ENCODE results near the gene IL36RN.
"Not testable (repeated sequence)": the region's sequence is repeated elsewhere in the genome, so short reads cannot be mapped to it uniquely, and the experiment has no call there.

IL36RN gene

DNA sequence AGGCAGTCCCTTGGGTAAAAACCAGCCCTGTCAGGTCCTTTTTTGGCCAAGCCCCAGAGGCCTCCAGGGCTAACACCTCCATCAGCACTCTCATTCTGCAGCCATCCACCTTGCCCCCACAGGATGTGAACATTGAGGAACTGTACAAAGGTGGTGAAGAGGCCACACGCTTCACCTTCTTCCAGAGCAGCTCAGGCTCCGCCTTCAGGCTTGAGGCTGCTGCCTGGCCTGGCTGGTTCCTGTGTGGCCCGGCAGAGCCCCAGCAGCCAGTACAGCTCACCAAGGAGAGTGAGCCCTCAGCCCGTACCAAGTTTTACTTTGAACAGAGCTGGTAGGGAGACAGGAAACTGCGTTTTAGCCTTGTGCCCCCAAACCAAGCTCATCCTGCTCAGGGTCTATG, 16.0 kb downstream of the IL36RN start:
- DNase-seq (ENCODE audit: low spot score): no peak

DNA sequence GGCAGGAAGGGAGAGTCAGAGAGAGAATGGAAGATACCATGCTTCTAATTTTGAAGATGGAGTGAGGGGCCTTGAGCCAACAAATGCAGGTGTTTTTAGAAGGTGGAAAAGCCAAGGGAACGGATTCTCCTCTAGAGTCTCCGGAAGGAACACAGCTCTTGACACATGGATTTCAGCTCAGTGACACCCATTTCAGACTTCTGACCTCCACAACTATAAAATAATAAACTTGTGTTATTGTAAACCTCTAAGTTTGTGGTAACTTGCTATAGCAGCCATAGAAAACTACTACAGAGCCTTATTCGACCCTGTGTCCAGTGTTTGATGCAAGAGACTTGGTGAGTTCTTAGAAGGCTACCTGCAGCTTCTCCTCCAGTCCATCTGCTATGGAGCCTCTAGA, 16.6 kb downstream of the IL36RN start:
- no peak for DNase-seq (ENCODE audit: low spot score)

DNA sequence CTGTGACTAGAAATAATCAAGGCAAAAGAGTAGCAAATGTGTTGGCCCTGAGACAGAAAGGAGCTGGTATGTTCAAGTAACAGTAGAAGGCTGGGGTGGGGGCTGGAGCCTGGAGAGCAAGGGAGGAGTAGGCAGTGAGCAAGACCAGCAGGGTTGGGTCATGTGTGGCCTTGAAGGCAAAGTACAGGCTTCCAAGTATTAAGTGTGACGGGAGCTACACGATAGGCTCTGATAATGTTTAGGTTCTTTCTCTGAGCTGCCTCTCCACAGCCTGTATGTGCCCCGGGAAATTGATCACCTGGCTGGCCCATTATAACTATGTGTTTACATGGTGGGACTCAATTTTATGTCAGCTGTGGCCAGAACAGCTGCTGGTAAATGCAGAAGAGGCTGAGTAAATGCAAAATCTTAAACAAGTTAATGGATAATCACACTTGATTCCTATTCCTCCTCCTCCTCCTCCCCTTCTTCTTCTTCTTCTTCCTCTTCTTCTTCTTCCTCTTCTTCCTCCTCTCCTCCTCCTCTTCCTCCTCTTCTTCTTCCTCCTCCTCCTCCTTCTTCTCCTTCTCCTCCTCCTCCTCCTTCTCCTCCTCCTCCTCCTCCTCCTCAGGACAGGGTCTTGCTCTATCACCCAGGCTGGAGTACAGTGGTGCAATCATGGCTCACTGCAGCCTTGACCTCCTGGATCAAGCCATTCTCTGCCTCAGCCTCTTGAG, 18.1 kb downstream of the IL36RN start:
- no peak for DNase-seq (ENCODE audit: low spot score)

DNA sequence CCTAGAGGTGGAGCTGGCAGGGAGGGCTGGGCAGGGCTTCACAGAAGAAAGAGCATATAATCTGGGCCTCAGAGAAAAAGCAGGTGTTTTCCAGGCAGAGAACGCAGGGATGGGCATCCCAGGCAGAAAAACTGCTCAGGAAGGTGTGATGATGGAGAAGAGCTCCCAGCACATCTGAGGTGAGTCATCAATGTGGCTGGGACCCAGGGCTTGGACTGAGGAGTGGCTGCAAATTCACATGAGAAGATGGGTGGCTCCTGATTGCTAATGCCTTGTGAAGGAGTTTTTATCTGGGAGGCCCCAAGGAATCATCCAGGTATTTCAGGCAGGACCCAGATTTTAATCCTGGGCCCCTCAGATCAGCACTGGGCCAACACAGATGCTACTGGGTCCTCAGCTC, 18.9 kb downstream of the IL36RN start:
- DNase-seq (ENCODE audit: low spot score): no peak

DNA sequence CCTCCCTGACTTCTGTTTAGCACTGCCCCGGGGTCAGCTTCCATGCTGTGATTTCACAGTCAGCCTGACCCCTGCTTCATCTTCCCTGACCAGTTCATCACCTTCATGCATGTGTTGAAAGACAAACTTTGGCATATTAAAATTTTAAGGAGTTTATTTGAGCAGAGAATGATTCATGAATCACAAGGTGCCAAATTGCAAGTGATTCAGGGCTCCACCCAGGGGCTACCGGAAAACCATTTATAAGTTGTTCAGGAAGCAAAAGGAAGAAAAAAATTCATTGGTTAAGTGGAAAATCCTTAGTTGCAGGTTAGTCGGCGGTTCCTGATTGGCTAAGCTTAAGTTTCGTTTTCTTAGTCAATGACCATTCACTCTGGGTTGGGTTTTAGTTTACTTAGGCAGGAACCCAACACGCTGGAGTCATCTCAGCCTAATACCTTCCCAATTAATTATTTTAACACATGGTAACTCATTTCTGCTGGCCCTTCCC, 19.4 kb downstream of the IL36RN start:
- no peak for DNase-seq (ENCODE audit: low spot score)

DNA sequence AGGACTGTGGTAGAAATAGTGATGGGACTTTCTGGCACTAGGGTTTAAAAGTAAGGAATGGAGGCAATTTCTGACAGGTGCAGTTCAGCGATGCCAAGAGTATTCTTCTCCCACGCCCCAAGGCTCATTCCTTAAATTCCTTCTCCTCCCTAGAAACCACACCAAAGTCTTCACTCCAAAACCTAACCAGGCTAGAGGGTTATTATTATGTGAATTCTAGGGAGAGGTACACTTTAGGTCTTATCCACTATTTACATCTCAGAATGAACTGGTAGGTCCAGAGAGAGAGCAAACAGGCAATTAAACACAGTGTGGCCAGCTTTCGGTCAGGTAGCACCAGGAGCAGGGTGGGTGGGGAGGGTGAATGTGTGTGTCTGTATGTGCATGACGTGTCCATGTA, 20.1 kb downstream of the IL36RN start:
- no peak for DNase-seq (ENCODE audit: low spot score)

DNA sequence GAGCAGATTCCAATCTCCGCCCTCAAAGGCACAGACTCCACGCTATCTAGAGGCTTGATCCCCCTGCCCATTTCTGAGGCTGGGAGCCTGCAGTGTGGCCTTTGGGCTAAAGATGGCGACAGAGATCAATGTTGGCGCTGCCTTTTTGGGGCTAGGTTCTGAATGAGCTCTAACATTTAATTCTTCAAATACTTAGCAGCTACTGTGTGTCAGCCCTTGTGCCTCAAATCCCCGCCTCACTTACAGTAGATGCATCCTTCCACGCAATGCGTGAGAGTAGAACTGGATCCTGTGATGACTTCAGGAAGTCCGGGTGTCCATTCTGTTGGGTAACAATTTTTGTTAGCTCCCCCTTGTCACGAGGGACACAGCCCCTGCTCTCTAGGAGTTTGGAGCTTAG, 21.1 kb downstream of the IL36RN start:
- DNase-seq (ENCODE audit: low spot score): peak; percentile 43

DNA sequence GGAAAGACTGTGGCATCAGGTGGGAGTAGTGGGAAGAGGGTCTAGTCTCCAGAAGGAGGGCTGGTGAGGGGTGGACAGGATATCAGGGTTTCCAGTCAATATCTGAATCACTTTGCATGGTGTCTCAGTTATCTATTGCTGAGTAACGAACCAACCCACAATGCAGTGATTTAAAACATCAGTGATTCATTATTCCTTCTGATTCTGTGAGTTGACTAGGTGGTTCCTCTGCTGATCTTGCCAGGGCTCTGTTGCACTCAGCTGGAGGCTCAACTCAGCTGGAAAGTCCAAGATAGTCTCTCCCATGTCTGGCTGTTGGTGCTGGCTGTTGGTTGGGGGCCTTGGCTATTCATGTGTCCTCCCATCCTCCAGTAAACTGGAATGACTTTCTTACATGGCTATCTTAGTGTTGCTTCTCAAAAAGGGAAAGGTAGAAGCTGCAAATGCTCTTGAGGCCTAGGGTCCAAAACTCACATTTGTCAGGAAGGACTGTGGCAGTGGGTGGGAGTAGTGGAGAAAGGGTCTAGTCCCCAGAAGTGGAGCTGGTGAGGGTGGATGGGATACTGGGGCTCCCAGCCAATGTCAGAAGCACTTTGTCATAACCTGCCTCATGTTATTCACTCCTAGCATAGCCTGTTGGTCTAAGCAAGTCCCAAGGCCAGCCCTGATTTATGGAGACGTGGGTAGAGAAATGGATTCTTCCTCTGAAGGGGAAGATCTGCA, 22.7 kb downstream of the IL36RN start:
- DNase-seq (ENCODE audit: low spot score): no peak

DNA sequence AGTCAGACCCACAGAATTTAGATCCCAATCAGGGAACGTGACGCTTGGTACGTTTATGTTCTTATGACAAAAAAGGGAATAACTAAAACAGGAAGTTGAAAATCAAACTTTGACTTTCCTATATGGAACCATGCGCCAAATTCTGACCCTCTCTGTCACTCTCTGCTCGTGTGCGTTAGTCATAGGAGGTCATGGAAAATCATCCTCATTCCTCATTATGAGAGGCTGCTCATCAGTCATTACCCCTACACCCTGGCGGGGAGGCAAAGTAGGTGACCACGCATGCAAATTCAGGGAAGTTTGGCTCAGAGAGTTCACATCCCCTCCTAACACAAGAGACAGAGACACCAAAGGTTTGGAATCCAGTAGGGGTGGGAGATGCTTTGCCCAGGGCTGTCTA, 24.3 kb downstream of the IL36RN start:
- no peak for DNase-seq (ENCODE audit: low spot score)

DNA sequence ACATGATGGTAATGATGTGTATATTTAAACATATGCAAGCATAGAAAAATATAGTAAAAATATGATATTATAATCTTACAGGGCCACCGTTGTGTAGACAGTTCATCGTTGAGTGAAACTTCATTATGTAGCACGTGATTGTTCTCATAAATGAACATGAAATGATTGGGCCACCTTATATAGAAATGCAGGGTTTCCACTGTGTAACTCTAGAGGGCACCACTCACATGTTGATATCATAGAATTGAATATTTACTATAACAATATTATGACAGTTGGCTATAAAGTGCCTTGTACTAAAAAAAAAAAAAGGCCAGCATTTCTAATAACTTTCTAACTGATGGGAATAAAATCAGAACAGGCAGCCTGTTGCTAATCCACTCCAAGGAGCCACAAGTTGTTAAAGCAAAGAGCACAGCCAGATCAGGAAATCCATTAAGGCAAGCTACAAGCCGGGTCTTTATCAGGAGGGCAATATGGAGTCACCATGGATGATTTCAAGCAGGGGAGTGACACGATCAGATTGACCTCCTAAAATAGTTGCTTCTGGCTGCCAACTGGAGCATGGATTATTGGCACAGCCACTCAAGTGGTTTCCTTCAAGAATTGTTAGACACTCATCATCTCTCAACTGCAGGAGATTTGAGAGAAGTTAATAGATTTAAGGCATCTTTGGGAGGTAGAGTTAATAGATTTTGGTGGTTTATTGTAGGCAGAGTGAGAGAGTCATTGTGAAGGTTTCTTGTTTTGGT, 25.4 kb downstream of the IL36RN start:
- DNase-seq (ENCODE audit: low spot score): peak; percentile 44

DNA sequence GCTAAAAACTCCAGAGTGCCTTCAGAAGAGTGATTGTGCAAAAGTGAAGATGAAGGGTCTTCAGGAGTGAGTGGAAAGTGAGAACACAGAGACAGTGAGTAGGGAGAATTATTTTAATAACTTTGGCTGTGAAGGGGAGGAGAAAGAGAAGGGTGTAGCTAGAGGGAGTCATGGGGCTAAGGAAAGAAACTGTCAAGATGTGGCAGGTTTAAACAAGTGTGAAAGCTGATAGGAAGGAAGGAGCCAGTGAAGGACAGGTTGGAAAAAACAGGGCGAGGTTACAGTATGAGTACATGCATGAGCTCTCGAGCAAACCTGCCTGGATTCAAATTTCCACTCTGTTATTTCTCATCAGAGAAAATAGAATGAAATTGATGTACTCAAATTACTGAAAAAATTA, 26.5 kb downstream of the IL36RN start:
- no peak for DNase-seq (ENCODE audit: low spot score)

DNA sequence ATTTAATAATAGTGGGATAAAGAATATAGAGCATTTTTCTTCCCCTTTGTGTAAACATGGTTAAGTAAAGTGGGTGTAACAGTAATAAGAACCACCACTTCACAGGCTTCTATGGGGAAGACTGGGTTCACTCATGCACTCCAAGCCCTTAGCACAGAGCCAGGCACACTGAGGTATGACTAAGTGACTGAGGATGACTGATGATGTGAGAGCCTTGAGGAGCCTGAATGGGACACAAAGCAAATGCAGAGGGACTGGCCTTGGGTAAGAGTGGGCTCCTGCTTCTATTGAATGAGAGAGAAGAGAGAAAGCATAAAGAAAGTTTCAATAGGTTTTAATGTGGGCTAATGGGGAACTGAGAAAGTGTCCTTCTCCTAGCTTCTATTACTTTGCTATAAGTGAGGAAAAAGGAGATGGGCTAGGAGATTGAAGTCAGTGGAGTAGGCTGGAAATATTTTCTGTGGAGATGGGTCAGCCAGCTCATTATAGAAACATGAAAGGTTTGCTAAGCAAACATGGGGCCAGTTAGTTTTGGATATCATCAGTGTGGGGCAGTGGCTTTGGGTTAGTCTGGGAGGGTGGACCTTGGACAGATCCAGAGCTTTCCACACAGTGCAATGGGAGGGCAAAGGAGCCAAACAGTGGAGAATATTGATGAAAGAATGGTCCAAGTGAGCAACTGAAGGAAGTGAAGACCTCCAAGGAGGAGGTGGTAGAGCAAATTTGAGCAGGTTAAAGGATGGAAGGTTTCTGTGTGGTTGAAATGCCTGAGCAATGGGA, 29.4 kb downstream of the IL36RN start:
- DNase-seq (ENCODE audit: low spot score): no peak

DNA sequence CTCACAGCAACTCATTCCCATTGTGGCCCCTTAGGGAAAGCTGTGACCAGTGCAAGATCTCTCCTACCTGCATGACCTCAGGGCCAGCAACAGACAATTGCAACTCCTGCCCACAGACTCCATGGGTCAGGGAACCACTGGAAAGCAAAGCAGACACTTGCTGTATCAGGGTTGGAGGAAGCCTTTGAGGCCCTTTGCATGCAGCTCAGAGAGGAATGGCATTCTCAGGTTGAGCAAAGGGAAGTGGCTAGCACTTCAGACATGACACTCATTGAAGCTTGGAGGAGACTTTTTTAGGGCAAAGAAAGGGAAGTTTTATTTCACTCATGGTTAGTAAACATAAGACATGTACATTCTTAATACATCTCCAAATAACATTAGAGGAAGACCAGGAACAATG, 30.9 kb downstream of the IL36RN start:
- no peak for DNase-seq (ENCODE audit: low spot score)

DNA sequence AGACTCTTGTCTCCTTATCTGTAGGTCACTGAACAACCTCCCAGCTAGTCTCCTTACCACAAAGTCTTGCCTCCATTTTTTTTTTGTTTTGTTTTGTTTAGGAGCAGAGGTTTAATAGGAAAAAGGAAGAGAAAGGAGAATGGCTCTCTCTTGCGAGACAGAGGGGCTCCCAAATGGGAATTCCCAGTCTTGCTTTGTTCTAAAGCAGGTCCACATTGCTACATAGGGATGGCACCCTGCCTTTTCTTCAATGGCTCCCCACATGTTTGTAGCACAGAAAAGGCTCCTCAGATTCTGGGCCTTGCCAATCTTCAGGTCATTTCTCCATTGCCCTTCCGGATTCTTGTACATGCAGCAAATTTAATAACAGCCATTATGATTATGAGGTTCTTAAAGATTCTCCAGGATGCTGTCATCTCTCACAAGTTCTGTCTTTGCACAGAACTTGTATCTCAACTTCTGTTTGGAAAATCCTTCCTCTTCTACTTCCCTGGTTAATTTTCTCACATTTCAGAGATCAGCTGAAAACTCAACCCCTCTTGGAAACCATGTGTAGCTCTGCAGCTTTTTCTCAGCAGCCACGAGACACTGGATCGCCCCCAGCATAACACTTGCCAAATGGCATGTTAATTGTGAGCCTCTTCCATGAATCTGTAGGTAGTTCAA, 32.4 kb downstream of the IL36RN start:
- DNase-seq (ENCODE audit: low spot score): no peak

DNA sequence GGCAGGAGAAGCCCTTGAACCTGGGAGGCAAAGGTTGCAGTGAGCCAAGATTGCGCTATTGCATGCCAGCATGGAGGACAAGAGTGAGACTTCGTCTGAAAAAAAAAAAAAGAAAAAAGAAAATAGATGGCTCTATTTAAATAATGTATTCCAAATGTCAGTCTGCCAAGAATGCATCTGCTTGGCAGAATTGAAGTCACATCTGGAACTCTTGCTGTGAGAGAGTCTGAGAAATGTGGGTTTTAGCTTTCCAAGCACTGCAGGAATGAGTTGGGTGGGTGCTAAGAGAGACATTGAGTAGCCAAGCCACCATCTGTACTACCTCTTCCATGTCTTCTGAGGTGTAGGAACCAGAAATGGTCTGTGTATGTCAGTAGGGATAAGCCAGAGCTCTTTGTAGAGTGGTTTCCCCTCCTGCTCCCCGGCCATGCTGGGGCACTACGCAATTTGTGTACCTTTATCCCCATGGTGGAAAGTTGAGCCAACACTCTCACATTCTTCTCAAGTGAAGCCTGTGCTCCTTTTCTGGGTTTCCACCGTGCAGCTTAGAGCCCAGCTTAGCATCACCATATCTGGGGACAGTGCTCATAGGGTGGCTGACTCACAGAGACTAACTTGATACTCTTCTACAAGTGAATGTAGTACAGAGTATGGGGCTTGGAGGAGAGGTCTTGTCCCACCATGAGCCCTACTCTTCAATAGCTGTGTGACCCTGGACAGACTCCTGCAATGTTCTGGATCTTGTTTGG, 34.0 kb downstream of the IL36RN start:
- DNase-seq (ENCODE audit: low spot score): no peak

DNA sequence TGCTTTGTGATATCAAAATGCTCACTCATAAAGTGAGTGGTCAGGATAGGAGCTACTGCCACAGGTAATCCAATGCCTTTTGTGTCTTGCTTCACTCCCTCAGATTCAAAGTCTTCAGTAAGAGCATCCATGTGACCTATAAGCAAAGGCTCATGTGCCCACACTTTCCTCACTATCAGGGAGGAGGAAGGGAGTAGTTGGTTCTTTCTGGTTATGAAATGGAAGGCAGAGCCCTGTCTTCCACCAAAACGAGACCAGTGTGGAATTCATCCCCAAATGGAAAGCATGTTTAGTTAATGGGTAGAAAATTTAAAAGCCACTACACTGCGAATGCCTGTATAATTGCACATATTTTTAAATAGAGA, 34.6 kb downstream of the IL36RN start:
- DNase-seq (ENCODE audit: low spot score): no peak

DNA sequence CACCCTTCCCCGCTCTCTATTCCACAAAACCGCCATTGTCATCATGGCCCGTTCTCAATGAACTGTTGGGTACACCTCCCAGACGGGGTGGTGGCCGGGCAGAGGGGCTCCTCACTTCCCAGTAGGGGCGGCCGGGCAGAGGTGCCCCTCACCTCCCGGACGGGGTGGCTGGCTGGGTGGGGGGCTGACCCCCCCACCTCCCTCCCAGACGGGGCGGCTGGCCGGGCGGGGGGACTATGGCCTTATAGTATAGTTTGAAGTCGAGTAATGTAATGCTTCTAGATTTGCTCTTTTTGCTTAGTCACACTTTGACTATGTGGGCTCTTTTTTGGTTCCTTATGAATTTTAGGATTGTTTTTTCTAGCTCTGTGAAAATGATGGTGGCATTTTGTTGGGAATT, 37.3 kb downstream of the IL36RN start:
- DNase-seq (ENCODE audit: low spot score): not testable (repeated sequence)

DNA sequence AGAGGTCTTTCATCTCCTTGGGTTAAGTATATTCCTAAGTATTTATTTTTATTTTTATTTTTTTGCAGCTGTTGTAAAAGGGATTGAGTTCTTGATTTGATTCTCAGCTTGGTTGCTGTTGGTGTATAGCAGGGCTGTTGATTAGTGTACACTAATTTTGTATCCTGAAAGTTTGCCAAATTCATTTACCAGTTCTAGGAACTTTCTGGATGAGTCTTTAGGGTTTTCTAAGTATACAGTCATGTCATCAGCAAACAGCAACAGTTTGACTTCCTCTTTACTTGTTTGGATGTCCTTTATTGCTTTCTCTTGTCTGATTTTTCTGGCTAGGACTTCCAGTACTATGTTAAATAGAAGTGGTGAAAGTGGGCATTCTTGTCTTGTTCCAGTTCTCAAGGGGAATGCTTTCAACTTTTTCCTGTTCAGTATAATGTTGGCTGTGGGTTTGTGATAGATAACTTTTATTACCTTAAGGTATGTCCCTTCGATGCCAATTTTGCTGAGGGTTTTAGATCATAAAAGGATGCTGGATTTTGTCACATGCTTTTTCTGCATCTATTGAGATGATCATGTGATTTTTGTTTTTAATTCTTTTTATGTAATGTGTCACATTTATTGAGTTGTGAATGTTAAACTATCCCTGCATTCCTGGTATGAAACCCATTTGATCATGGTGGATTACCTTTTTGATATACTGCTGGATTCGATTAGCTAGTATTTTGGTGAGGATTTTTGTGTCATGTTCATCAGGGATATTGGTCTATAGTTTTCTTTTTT, 38.0 kb downstream of the IL36RN start:
- DNase-seq (ENCODE audit: low spot score): not testable (repeated sequence)

DNA sequence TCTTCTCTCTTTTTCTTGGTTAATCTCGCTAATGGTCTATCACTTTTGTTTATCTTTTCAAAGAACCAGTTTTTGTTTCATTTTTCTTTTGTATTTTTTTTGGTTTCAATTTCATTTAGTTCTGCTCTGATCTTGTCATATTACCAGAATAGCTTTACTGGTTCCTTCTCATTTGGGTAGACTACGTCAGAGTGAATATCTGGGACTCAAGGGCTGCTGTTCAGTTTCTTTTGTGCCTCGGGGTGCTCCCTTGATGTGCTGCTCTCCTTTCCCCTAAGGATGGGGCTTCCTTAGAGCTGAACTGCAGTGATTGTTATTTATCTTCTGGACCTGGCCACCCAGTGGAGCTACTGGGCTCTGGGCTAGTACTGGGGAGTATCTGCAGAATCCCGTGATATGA, 39.0 kb downstream of the IL36RN start:
- DNase-seq (ENCODE audit: low spot score): no peak

DNA sequence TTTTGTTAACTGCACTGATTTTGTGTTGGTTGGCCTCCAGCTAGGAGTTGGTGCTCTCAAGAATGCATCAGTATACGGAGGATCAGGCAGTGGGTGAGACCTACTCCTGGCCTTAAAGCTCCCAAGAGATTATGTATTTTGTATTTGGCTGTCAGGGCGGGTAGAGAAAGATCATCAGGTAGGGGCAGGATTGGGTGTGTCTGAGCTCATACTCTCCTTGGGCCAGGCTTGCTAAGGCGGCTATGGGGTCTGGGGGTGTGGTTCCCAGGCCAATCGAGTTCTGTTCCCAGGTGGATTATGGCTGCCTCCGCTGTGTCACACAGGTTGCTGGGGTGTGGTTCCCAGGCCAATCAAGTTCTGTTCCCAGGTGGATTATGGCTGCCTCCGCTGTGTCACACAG, 39.5 kb downstream of the IL36RN start:
- no peak for DNase-seq (ENCODE audit: low spot score)
